ENCODE data around the gene KIRREL3.

The KIRREL3 gene

GRCh38 chr11:126740846-126741245, 259.7 kb downstream of the KIRREL3 start:
- Histone ChIP-seq H3K4me1 (ENCODE audit: control insufficient read depth in 1 of 2, insufficient read depth in 2 of 2, low read length in 2 of 2) (no peaks in the 10 kb centered on the region), H3K27ac (ENCODE audit: low read depth, low read length) (no peak overlapping the region), H3K9me3 (ENCODE audit: control insufficient read depth in 1 of 2, low read length in 2 of 2) (no peaks in the 10 kb centered on the region), H3K9ac (ENCODE audit: low read depth in 1 of 2, low read length in 2 of 2) (no peak overlapping the region), H3K4me3 (ENCODE audit: low read depth in 1 of 2, low read length in 2 of 2) (no peak overlapping the region), H3K27me3 (ENCODE audit: control insufficient read depth in 1 of 2, insufficient read depth in 2 of 2, low read length in 2 of 2) (peaks cover 7 to 9% of the 10 kb centered on the region in 2 donors), H3K36me3 (ENCODE audit: control insufficient read depth in 1 of 2, insufficient read depth in 2 of 2, low read length in 2 of 2) (no peaks in the 10 kb centered on the region)

GRCh38 chr11:126739499-126740145, 260.9 kb downstream of the KIRREL3 start:
- no peak overlapping the region for H3K27ac ChIP-seq (ENCODE audit: low read depth, low read length)
- no peak overlapping the region for H3K9ac ChIP-seq (ENCODE audit: low read depth in 1 of 2, low read length in 2 of 2)
- H3K4me1 ChIP-seq (ENCODE audit: control insufficient read depth in 1 of 2, insufficient read depth in 2 of 2, low read length in 2 of 2): no peaks in the 10 kb centered on the region
- no peaks in the 10 kb centered on the region for H3K9me3 ChIP-seq (ENCODE audit: control insufficient read depth in 1 of 2, low read length in 2 of 2)
- peaks cover 0 to 7% of the 10 kb centered on the region in 2 donors for H3K27me3 ChIP-seq (ENCODE audit: control insufficient read depth in 1 of 2, insufficient read depth in 2 of 2, low read length in 2 of 2)
- H3K36me3 ChIP-seq (ENCODE audit: control insufficient read depth in 1 of 2, insufficient read depth in 2 of 2, low read length in 2 of 2): no peaks in the 10 kb centered on the region
- no peak overlapping the region for H3K4me3 ChIP-seq (ENCODE audit: low read depth in 1 of 2, low read length in 2 of 2)

DNA sequence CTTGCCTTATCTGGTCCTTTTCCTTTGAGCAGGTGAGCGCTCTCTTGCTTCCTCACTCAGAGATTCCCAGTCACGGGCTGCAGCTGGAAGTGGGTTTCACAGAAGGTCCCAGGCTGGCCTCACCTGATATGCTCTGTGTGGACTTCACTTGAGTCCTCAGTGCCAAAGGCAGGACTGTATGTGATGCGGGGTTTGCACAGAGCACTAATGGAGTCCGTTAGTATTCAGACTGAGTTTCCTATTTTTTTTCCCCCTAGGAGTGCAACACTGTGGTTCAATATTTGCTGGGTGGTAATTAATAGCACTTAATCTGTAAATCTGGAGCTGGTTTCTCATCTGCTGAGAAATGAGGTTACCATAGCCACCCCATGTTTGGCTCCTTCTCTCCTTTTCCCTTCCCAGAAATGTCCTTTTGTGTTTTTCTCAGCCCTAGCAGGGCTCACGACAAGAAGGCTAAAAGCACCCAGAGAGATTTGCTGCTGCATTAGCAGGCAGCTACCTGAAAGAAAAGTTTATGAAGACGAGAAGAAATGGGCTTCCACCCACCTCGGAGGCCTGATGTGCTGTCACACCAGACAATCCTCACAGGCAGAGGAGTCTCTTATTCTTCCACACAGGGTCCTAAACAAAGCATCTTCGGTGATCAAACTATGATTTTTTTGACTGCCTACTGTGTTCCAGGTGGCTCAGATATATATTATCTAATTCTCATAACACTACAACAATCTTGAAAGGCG, 262.1 kb downstream of the KIRREL3 start:
- no peaks in the 10 kb centered on the region for H3K4me1 ChIP-seq (ENCODE audit: control insufficient read depth in 1 of 2, insufficient read depth in 2 of 2, low read length in 2 of 2)
- no peak overlapping the region for H3K9ac ChIP-seq (ENCODE audit: low read depth in 1 of 2, low read length in 2 of 2)
- no peaks in the 10 kb centered on the region for H3K9me3 ChIP-seq (ENCODE audit: control insufficient read depth in 1 of 2, low read length in 2 of 2)
- H3K4me3 ChIP-seq (ENCODE audit: low read depth in 1 of 2, low read length in 2 of 2): no peak overlapping the region
- no peak overlapping the region for H3K27ac ChIP-seq (ENCODE audit: low read depth, low read length)
- no peaks in the 10 kb centered on the region for H3K36me3 ChIP-seq (ENCODE audit: control insufficient read depth in 1 of 2, insufficient read depth in 2 of 2, low read length in 2 of 2)
- peaks cover 0 to 4% of the 10 kb centered on the region in 2 donors for H3K27me3 ChIP-seq (ENCODE audit: control insufficient read depth in 1 of 2, insufficient read depth in 2 of 2, low read length in 2 of 2)

- Histone ChIP-seq H3K4me1 (ENCODE audit: control insufficient read depth in 1 of 2, insufficient read depth in 2 of 2, low read length in 2 of 2) (no peaks in the 10 kb centered on the region), H3K9me3 (ENCODE audit: control insufficient read depth in 1 of 2, low read length in 2 of 2) (no peaks in the 10 kb centered on the region), H3K36me3 (ENCODE audit: control insufficient read depth in 1 of 2, insufficient read depth in 2 of 2, low read length in 2 of 2) (no peaks in the 10 kb centered on the region), H3K9ac (ENCODE audit: low read depth in 1 of 2, low read length in 2 of 2) (no peak overlapping the region), H3K27me3 (ENCODE audit: control insufficient read depth in 1 of 2, insufficient read depth in 2 of 2, low read length in 2 of 2) (peaks cover 0 to 4% of the 10 kb centered on the region in 2 donors), H3K4me3 (ENCODE audit: low read depth in 1 of 2, low read length in 2 of 2) (no peak overlapping the region), H3K27ac (ENCODE audit: low read depth, low read length) (no peak overlapping the region)
Observed at GRCh38 chr11:126736682-126737572, 263.6 kb downstream of the KIRREL3 start.

GRCh38 chr11:126734752-126735151, 265.8 kb downstream of the KIRREL3 start:
- no peak overlapping the region for H3K4me3 ChIP-seq (ENCODE audit: low read depth in 1 of 2, low read length in 2 of 2)
- H3K27ac ChIP-seq (ENCODE audit: low read depth, low read length): no peak overlapping the region
- H3K9me3 ChIP-seq (ENCODE audit: control insufficient read depth in 1 of 2, low read length in 2 of 2): no peaks in the 10 kb centered on the region
- no peaks in the 10 kb centered on the region for H3K36me3 ChIP-seq (ENCODE audit: control insufficient read depth in 1 of 2, insufficient read depth in 2 of 2, low read length in 2 of 2)
- H3K4me1 ChIP-seq (ENCODE audit: control insufficient read depth in 1 of 2, insufficient read depth in 2 of 2, low read length in 2 of 2): no peaks in the 10 kb centered on the region
- peaks cover 0 to 4% of the 10 kb centered on the region in 2 donors for H3K27me3 ChIP-seq (ENCODE audit: control insufficient read depth in 1 of 2, insufficient read depth in 2 of 2, low read length in 2 of 2)
- no peak overlapping the region for H3K9ac ChIP-seq (ENCODE audit: low read depth in 1 of 2, low read length in 2 of 2)

DNA sequence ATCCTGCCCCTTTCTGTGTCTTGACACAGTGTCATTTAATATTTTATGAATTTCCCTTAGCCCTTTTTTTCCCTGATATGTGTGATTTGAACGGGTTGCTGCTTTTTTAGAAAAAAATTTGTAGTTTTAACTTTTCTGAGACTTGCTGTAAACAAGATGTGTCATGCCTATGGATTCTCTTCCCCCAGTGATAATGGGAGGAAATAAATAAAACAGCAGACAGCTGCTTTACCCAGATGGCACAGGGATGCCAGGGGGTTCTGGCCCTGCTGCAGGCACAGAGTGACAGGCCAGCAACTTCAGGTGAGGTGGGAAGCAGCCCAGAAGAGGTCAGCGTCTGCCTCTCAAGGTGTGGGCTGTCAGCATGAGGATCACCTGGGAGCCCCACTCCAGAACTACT, 266.9 kb downstream of the KIRREL3 start:
- H3K4me3 ChIP-seq (ENCODE audit: low read depth in 1 of 2, low read length in 2 of 2): no peak overlapping the region
- H3K36me3 ChIP-seq (ENCODE audit: control insufficient read depth in 1 of 2, insufficient read depth in 2 of 2, low read length in 2 of 2): no peaks in the 10 kb centered on the region
- no peak overlapping the region for H3K9ac ChIP-seq (ENCODE audit: low read depth in 1 of 2, low read length in 2 of 2)
- H3K27ac ChIP-seq (ENCODE audit: low read depth, low read length): no peak overlapping the region
- peaks cover 0 to 4% of the 10 kb centered on the region in 2 donors for H3K27me3 ChIP-seq (ENCODE audit: control insufficient read depth in 1 of 2, insufficient read depth in 2 of 2, low read length in 2 of 2)
- no peaks in the 10 kb centered on the region for H3K4me1 ChIP-seq (ENCODE audit: control insufficient read depth in 1 of 2, insufficient read depth in 2 of 2, low read length in 2 of 2)
- no peaks in the 10 kb centered on the region for H3K9me3 ChIP-seq (ENCODE audit: control insufficient read depth in 1 of 2, low read length in 2 of 2)

DNA sequence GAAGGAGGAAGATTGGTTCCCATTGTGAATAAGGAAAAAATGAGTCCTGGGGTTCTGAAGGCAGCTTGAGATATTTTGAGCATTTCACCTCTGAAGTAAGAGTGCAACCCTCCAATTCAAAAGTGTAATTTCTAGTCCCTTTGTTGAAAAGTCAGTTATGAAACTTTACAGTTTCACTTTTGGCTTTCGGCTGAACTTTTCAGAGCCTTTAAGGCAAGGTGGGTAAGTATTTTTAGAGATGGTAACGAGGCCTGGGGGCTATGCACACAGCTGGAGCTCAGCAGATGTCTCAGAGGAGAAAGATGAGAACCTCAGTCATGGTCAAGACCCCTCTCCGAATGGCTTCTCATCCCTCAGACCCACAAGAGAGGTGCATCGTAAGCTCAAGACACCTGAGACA, 267.6 kb downstream of the KIRREL3 start:
- Histone ChIP-seq H3K27me3 (ENCODE audit: control insufficient read depth in 1 of 2, insufficient read depth in 2 of 2, low read length in 2 of 2) (peaks cover 0 to 9% of the 10 kb centered on the region in 2 donors), H3K4me1 (ENCODE audit: control insufficient read depth in 1 of 2, insufficient read depth in 2 of 2, low read length in 2 of 2) (no peaks in the 10 kb centered on the region), H3K9me3 (ENCODE audit: control insufficient read depth in 1 of 2, low read length in 2 of 2) (no peaks in the 10 kb centered on the region), H3K27ac (ENCODE audit: low read depth, low read length) (no peak overlapping the region), H3K36me3 (ENCODE audit: control insufficient read depth in 1 of 2, insufficient read depth in 2 of 2, low read length in 2 of 2) (no peaks in the 10 kb centered on the region), H3K9ac (ENCODE audit: low read depth in 1 of 2, low read length in 2 of 2) (no peak overlapping the region), H3K4me3 (ENCODE audit: low read depth in 1 of 2, low read length in 2 of 2) (no peak overlapping the region)

- Histone ChIP-seq H3K9ac (ENCODE audit: low read depth in 1 of 2, low read length in 2 of 2) (no peak overlapping the region), H3K9me3 (ENCODE audit: control insufficient read depth in 1 of 2, low read length in 2 of 2) (no peaks in the 10 kb centered on the region), H3K4me1 (ENCODE audit: control insufficient read depth in 1 of 2, insufficient read depth in 2 of 2, low read length in 2 of 2) (no peaks in the 10 kb centered on the region), H3K36me3 (ENCODE audit: control insufficient read depth in 1 of 2, insufficient read depth in 2 of 2, low read length in 2 of 2) (no peaks in the 10 kb centered on the region), H3K27me3 (ENCODE audit: control insufficient read depth in 1 of 2, insufficient read depth in 2 of 2, low read length in 2 of 2) (peaks cover 0 to 5% of the 10 kb centered on the region in 2 donors), H3K27ac (ENCODE audit: low read depth, low read length) (no peak overlapping the region), H3K4me3 (ENCODE audit: low read depth in 1 of 2, low read length in 2 of 2) (no peak overlapping the region)
Observed at GRCh38 chr11:126731576-126732142, 268.9 kb downstream of the KIRREL3 start.

- Histone ChIP-seq H3K27ac (ENCODE audit: low read depth, low read length) (no peak overlapping the region), H3K4me3 (ENCODE audit: low read depth in 1 of 2, low read length in 2 of 2) (no peak overlapping the region), H3K27me3 (ENCODE audit: control insufficient read depth in 1 of 2, insufficient read depth in 2 of 2, low read length in 2 of 2) (peaks cover 0 to 5% of the 10 kb centered on the region in 2 donors), H3K9ac (ENCODE audit: low read depth in 1 of 2, low read length in 2 of 2) (no peak overlapping the region), H3K36me3 (ENCODE audit: control insufficient read depth in 1 of 2, insufficient read depth in 2 of 2, low read length in 2 of 2) (no peaks in the 10 kb centered on the region), H3K4me1 (ENCODE audit: control insufficient read depth in 1 of 2, insufficient read depth in 2 of 2, low read length in 2 of 2) (no peaks in the 10 kb centered on the region), H3K9me3 (ENCODE audit: control insufficient read depth in 1 of 2, low read length in 2 of 2) (no peaks in the 10 kb centered on the region)
Observed at GRCh38 chr11:126727381-126727780, 273.2 kb downstream of the KIRREL3 start.
